DMS 273 (cell line): Measurements from ENCODE around the gene OST4.
A peak's percentile ranks its signal among the peaks of the same experiment; 100 is the strongest.

ENCODE experiments used
- DNase-seq: peaks from one replicate; lab custom pipeline; 2025; ENCODE audit not compliant: unreplicated experiment; lab: John Stamatoyannopoulos, UW

The OST4 gene

GRCh38 chr2:27054721-27055120, 16.7 kb downstream of the OST4 start:
- no peak for DNase-seq

- DNase-seq = no peak
These were observed 17.7 kb downstream of the OST4 start for GRCh38 chr2:27053776-27054175.

GRCh38 chr2:27053321-27053720, 18.1 kb downstream of the OST4 start:
- no peak for DNase-seq

GRCh38 chr2:27051902-27052645, 19.4 kb downstream of the OST4 start:
- peak; percentile 37 for DNase-seq

- DNase-seq = peak; percentile 95
These were observed 20.2 kb downstream of the OST4 start, which contains the start of gene AGBL5 for GRCh38 chr2:27050996-27051901. Gene AGBL5 (plus strand): TSS chr2:27051668. CDS start chr2:27052959, 1,291 bp downstream.

- DNase-seq = peak; percentile 96
These were observed 21.0 kb downstream of the OST4 start for GRCh38 chr2:27050281-27050995.

GRCh38 chr2:27049422-27050280, 21.8 kb downstream of the OST4 start:
- peak; percentile 87 for DNase-seq

GRCh38 chr2:27042985-27043634, 28.3 kb downstream of the OST4 start:
- DNase-seq = no peak

- DNase-seq = peak; percentile 15
These were observed 29.2 kb downstream of the OST4 start for GRCh38 chr2:27042159-27042661.

GRCh38 chr2:27041752-27042151, 29.7 kb downstream of the OST4 start:
- DNase-seq = no peak

GRCh38 chr2:27040282-27040681, 31.2 kb downstream of the OST4 start:
- DNase-seq = no peak

GRCh38 chr2:27039871-27040270, 31.6 kb downstream of the OST4 start:
- no peak for DNase-seq

GRCh38 chr2:27039426-27039825, 32.0 kb downstream of the OST4 start:
- no peak for DNase-seq

- DNase-seq = no peak
These were observed 32.7 kb downstream of the OST4 start for GRCh38 chr2:27038631-27039339.

GRCh38 chr2:27038012-27038411, 33.4 kb downstream of the OST4 start:
- no peak for DNase-seq

GRCh38 chr2:27033253-27033852, 38.1 kb downstream of the OST4 start:
- no peak for DNase-seq

GRCh38 chr2:27032495-27033252, 38.8 kb downstream of the OST4 start, which contains the start of gene TMEM214:
Gene TMEM214 (plus strand): TSS chr2:27032965. CDS start chr2:27033016, 51 bp downstream.
- DNase-seq = peak; percentile 95

GRCh38 chr2:27029051-27029450, 42.4 kb downstream of the OST4 start:
- DNase-seq = no peak
